ENCODE data around the gene PLCXD1. TPM values are rescaled to one million over a fixed set of nuclear protein-coding genes. Genes with fewer than 3 reads are reported as not detected.
"Not testable (repeated sequence)": the region's sequence is repeated elsewhere in the genome, so short reads cannot be mapped to it uniquely, and the experiment has no call there.

PLCXD1 gene
- total RNA-seq, 4 donors from 2014 or later = 2.1 to 8.9 (median 2.4) TPM

GRCh38 chrX:275476-275966, 5.7 kb upstream of the PLCXD1 start:
- Histone ChIP-seq H3K9me3 (no peaks in the 10 kb centered on the region), H3K4me1 (peaks cover 10 to 20% (median 19%) of the 10 kb centered on the region in 4 donors), H3K36me3 (no peaks in the 10 kb centered on the region), H3K27ac (replicated peaks in 1 of 4) (peak overlapping the region in 2 of 4 donors; percentile 9 to 54), H3K4me3 (peak overlapping the region; percentile 54 to 64 (median 60)), H3K27me3 (peaks cover 0 to 8% (median 0%) of the 10 kb centered on the region in 4 donors)
- TF ChIP-seq POLR2AphosphoS5 (IDR thresholded peaks at IDR 0.05) = no peak
- TF ChIP-seq CTCF (IDR thresholded peaks at IDR 0.05) = no peak
- no peak for TF ChIP-seq EP300 (IDR thresholded peaks at IDR 0.05)
- TF ChIP-seq POLR2A (IDR thresholded peaks at IDR 0.05; ENCODE audit: low read depth) = no peak
- no peak for DNase-seq (ENCODE audit: extremely low spot score)
- WGBS = 73% methylated on average over 3 of the region's 32 CpGs
- intact Hi-C loops (cut with DNase I) = no loop called here

- peak in 1 of 2 donors; percentile 33 for TF ChIP-seq POLR2AphosphoS5 (IDR thresholded peaks at IDR 0.05)
- no peak for TF ChIP-seq POLR2A (IDR thresholded peaks at IDR 0.05; ENCODE audit: low read depth)
- Histone ChIP-seq H3K27ac (replicated peaks in 1 of 4) (peak overlapping the region in 2 of 4 donors; percentile 9 to 54), H3K36me3 (no peaks in the 10 kb centered on the region), H3K27me3 (peaks cover 0 to 8% (median 0%) of the 10 kb centered on the region in 4 donors), H3K9me3 (no peaks in the 10 kb centered on the region), H3K4me3 (peak overlapping the region; percentile 54 to 64 (median 60)), H3K4me1 (peaks cover 10 to 22% (median 21%) of the 10 kb centered on the region in 4 donors)
- WGBS = 2% methylated on average over 18 of the region's 36 CpGs
- intact Hi-C loops (cut with DNase I) = no loop called here
- DNase-seq (ENCODE audit: extremely low spot score) = peak; percentile 93
These were observed 5.1 kb upstream of the PLCXD1 start for GRCh38 chrX:275967-276580.

GRCh38 chrX:276581-277201, 4.5 kb upstream of the PLCXD1 start:
- intact Hi-C loops (cut with DNase I) = no loop called here
- peak overlapping the region in 2 of 4 donors; percentile 3 to 54 for H3K27ac ChIP-seq (replicated peaks in 1 of 4)
- H3K4me3 ChIP-seq = peak overlapping the region; percentile 54 to 64 (median 60)
- no peak for DNase-seq (ENCODE audit: extremely low spot score)
- TF ChIP-seq EP300 (IDR thresholded peaks at IDR 0.05) = no peak
- no peak for TF ChIP-seq CTCF (IDR thresholded peaks at IDR 0.05)
- no peak for TF ChIP-seq POLR2AphosphoS5 (IDR thresholded peaks at IDR 0.05)
- TF ChIP-seq POLR2A (IDR thresholded peaks at IDR 0.05; ENCODE audit: low read depth) = no peak
- 20% methylated on average over 7 of the region's 49 CpGs for WGBS
- H3K4me1 ChIP-seq = peaks cover 10 to 28% (median 27%) of the 10 kb centered on the region in 4 donors
- peaks cover 0 to 8% (median 0%) of the 10 kb centered on the region in 4 donors for H3K27me3 ChIP-seq
- H3K36me3 ChIP-seq = no peaks in the 10 kb centered on the region
- no peaks in the 10 kb centered on the region for H3K9me3 ChIP-seq

- peaks cover 10 to 43% (median 39%) of the 10 kb centered on the region in 4 donors for H3K4me1 ChIP-seq
- not testable (repeated sequence) for DNase-seq (ENCODE audit: extremely low spot score); H3K4me3 ChIP-seq; H3K36me3 ChIP-seq; H3K9me3 ChIP-seq; H3K27ac ChIP-seq (replicated peaks in 1 of 4); H3K27me3 ChIP-seq
- intact Hi-C loops (cut with DNase I) = loop anchor here (5.0 kb wide), 1 partner anchor 37 kb away; the partner anchor contains the start of gene GTPBP6
- WGBS = 77% methylated on average over 34 of the region's 45 CpGs
These were observed 1.2 kb upstream of the PLCXD1 start for GRCh38 chrX:279757-280604.

GRCh38 chrX:280722-281121, 459 bp upstream of the PLCXD1 start:
- no CpG with 5 or more reads among the region's 24 CpGs for WGBS
- H3K36me3 ChIP-seq = peaks cover 0 to 17% (median 0%) of the 10 kb centered on the region in 4 donors
- not testable (repeated sequence) for DNase-seq (ENCODE audit: extremely low spot score); H3K27me3 ChIP-seq; H3K9me3 ChIP-seq
- peak overlapping the region in 1 of 4 donors; percentile 68 for H3K27ac ChIP-seq (replicated peaks in 1 of 4)
- peaks cover 6 to 37% (median 33%) of the 10 kb centered on the region in 4 donors for H3K4me1 ChIP-seq
- intact Hi-C loops (cut with DNase I) = loop anchor here (5.0 kb wide), 1 partner anchor 37 kb away; the partner anchor contains the start of gene GTPBP6
- H3K4me3 ChIP-seq = peak overlapping the region; percentile 35 to 45 (median 40)

- H3K4me1 ChIP-seq = peaks cover 0 to 33% (median 20%) of the 10 kb centered on the region in 4 donors
- not testable (repeated sequence) for DNase-seq (ENCODE audit: extremely low spot score); H3K27me3 ChIP-seq; H3K9me3 ChIP-seq
- peak overlapping the region in 3 of 4 donors; percentile 23 to 68 (median 34) for H3K27ac ChIP-seq (replicated peaks in 1 of 4)
- H3K4me3 ChIP-seq = peak overlapping the region in 1 of 4 donors; percentile 45
- intact Hi-C loops (cut with DNase I) = loop anchor here (5.0 kb wide), 1 partner anchor 35 kb away; the partner anchor contains the start of gene GTPBP6
- peaks cover 0 to 19% (median 0%) of the 10 kb centered on the region in 4 donors for H3K36me3 ChIP-seq
- WGBS = 83% methylated on average over 21 of the region's 21 CpGs
These were observed 960 bp downstream of the PLCXD1 start for GRCh38 chrX:282000-282681.
